GM18873 (cell line): ENCODE data around the gene GTPBP4.

Source experiments
- ATAC-seq: cut with Tn5 transposase; IDR thresholded peaks from one replicate; pipeline ENCODE4 v1.9.1; 2021; ENCODE audit warnings: mild to moderate bottlenecking, moderate library complexity, moderate number of reproducible peaks; ENCODE audit not compliant: unreplicated experiment, low FRiP score

GTPBP4 gene

GRCh38 chr10:987870-988666 is at the start of gene GTPBP4:
Gene GTPBP4, plus strand, starts transcription at chr10:988434. Its CDS starts 46 bp downstream, at chr10:988480.
- peak; percentile 97 for ATAC-seq

GRCh38 chr10:938941-939678 is 49.1 kb upstream of the GTPBP4 start:
- no peak for ATAC-seq

GRCh38 chr10:943334-944033 is 44.8 kb upstream of the GTPBP4 start:
- no peak for ATAC-seq

- ATAC-seq: no peak
Measured at GRCh38 chr10:944034-944831, 44.0 kb upstream of the GTPBP4 start.

GRCh38 chr10:945778-946177 is 42.5 kb upstream of the GTPBP4 start:
- no peak for ATAC-seq

DNA sequence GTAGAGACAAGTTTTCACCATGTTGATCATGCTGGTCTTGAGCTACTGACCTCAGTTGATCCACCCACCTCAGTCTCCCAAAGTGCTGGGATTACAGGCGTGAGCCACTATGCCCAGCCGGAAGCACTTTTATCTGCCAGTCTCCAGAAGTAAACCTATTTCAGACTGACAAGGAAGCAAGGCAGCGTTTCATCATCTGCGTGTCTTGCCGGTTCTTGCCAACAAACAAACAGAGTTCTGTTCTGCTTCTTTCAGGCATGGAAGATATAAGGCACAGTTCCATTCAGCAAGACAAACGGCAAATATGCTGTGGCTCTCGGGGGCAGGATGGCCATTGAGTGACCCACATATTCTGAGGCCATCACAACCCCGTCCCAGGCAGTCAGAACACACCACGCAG is 41.2 kb upstream of the GTPBP4 start:
- no peak for ATAC-seq

- no peak for ATAC-seq
Measured at GRCh38 chr10:947881-948280, 40.4 kb upstream of the GTPBP4 start.

GRCh38 chr10:948347-948746 is 39.9 kb upstream of the GTPBP4 start:
- no peak for ATAC-seq

GRCh38 chr10:949446-949845 is 38.8 kb upstream of the GTPBP4 start:
- ATAC-seq: no peak

DNA sequence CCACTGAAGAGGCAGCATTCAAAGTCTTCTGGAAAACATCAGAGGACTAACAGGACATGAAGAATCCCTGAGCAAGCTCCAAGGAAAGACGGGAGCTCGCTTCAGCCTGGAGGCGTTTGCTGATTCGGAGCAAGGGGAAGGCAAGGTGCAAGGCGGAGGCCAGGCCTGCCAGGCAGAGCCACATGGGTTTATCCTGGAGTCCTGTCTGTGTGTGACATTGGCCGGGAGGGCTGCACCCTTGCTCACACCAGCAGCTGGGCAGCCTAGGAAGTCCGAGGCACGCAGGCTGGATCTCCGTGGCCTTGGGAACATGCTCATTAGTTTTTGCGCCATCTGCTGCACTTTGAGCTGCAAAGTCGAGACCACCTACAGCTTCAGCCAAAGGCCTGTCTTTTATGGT is 34.4 kb upstream of the GTPBP4 start:
- ATAC-seq: no peak

DNA sequence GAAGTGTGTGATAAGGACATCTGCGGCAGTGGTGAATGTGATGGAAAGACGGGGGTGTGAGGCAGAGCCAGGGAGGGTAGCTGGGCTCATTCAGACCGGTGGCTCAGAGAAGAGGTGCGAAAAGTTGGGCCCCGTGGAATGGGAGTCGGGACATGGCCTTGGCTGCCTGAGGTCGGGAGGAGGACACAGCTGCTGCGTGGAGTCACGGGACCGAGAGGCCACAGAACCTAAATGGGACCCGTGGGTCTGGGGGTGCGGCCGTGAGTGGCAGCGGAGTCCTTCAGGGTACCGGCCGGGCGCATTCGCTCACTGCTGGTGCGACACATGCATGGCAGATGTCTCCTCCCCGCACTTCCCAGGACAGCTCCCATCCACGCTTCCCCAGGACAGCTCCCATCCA is 33.8 kb upstream of the GTPBP4 start:
- no peak for ATAC-seq

GRCh38 chr10:955127-955819 is 33.0 kb upstream of the GTPBP4 start:
- ATAC-seq: no peak

DNA sequence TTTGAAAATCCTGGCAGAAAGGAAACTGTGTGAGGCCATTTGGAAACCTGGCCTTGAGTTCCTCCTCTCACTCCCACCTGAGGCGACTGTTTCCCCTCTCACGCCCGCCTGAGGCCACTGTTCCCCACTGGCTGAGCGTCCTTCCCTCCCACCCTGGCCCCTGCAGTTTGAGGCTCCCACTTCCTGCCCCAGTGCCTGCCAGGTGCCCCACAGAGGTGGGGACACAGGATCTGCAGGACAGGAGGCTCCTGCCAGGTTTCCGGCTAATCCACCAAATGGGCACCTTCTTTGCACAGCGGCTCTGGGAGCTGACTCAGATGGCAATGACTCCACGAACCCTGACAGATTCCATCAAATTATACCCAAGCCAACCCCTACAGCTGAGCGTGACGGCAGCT is 32.4 kb upstream of the GTPBP4 start:
- ATAC-seq: no peak

- ATAC-seq: no peak
Measured at GRCh38 chr10:958106-958505, 30.1 kb upstream of the GTPBP4 start.

DNA sequence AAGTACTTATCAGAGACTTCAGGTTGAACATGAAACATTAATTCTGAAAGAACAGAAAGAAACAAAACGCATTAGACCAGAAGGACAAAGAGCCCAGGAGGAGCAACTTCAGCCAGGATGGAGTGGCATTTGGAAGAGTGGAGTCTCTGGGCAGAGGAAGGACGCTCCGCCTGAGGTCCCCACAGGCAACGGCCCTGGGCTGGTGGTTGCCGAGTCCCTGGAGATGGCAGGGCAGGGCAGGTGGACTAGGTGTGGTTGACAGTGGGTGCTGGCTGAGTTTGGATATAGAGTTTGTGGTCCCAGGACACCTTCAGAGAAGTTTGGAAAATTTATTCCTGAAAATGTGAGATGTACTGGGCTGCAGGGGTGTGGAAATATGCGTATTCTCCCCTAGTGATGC is 29.4 kb upstream of the GTPBP4 start:
- no peak for ATAC-seq

- ATAC-seq: no peak
Measured at GRCh38 chr10:962342-962741, 25.9 kb upstream of the GTPBP4 start.

- ATAC-seq: no peak
Measured at GRCh38 chr10:963186-963585, 25.0 kb upstream of the GTPBP4 start.

- ATAC-seq: no peak
Measured at GRCh38 chr10:963655-964054, 24.6 kb upstream of the GTPBP4 start.

DNA sequence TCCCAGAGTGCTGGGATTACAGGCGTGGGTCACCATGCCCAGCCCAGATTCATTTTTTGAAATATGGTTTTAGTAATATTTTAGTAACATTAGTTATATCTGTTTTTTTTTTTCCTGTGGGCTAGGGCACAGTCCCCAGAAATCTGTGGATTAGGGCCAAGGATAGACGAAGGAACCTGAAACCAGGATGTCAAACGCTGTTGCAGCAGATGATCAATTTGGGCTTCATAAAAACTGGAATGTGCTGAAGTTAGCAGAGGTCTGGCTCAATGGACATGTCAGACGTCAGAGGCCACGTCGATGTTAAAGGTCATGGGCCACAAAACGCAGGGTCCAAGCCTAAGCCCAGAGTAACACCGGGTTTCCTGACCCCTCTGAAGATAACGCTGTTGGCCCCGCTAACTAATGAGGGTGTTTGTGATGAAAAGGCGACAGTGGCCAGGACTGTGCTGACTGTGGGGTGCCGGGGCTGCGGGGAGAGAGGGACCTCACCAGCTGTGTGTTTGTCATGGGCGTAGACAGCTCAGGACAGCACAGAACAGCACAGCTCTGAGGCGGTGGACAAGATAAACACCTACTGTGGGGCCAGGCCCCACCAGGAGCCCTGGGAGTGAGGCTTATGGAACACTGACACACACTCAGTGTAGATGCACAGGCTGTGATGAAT is 23.8 kb upstream of the GTPBP4 start:
- ATAC-seq: no peak
